G401 (cell line): ENCODE measurements around the gene SLC7A6OS. TPM values are rescaled to one million over a fixed set of nuclear protein-coding genes. Genes with fewer than 3 reads are reported as not detected.
A peak's percentile ranks its signal among the peaks of the same experiment; 100 is the strongest.

ENCODE experiments used
- DNase-seq: peaks from one replicate; pipeline ENCODE4 v3.0.0-alpha.2; 2015; ENCODE audit warnings: low spot score
- in situ Hi-C: cut with HindIII; loops from 2 replicates; pipeline ENCODE4 v1.10.0; 2016; ENCODE audit warnings: low sequenced_read_pairs, mixed read lengths
- total RNA-seq: library from RNA; depleted of rRNA; stranded (reverse); fragments of >200 nt; shearing (Covaris generic); gene quantifications from 2 replicates; pipeline ENCODE4 v1.2.3, GENCODE V29; 2014; rRNA removed

SLC7A6OS gene
- total RNA-seq, result 16.7 and 23.7 TPM in 2 replicates

DNA sequence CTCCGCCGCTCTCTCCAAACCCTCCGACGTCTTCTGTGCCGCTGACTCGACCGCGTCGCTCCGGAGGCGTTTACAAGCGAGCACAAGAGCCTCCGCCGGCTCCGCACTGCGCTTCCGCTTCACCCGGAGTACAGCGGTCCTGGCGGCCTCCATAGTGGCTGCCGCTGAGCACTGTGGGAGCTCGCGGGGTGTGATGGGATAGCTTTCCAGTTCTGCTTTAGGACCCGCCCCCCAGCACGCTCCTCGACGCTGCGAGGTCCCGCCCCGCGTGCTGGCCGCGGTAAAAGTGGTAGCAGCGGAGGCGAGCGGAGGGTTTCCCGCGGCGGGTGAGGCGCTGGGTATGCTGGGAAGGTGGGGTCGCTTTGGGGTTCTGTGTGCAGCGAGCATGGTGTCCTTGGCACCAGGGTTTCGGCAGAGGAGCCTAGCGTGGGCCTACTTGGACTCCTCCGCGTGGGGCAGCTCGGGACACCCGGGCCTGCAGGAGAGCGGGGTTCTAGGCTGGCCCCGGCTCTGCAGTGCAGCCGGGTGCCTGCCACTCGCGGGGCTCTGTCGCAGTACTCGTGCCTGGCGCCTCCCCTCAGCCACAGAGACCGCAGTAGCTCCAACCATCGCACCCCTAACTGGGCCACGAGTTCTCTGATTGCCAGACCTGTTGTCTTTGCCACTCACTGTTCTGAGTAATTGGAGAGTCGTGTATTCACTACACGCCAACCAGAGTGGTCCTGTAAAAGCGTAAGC is at the start of gene SLC7A6OS, which contains the start of gene PRMT7:
SLC7A6OS (minus strand) TSS at position 173 of the 738 bp plus-strand sequence; CDS start at position 153, 20 bp downstream.
PRMT7 (plus strand) TSS at position 246 of the 738 bp plus-strand sequence. CDS start 4,961 bp downstream, outside the sequence.
- peak; percentile 93 for DNase-seq
- in situ Hi-C loops, result no loop called here

DNA sequence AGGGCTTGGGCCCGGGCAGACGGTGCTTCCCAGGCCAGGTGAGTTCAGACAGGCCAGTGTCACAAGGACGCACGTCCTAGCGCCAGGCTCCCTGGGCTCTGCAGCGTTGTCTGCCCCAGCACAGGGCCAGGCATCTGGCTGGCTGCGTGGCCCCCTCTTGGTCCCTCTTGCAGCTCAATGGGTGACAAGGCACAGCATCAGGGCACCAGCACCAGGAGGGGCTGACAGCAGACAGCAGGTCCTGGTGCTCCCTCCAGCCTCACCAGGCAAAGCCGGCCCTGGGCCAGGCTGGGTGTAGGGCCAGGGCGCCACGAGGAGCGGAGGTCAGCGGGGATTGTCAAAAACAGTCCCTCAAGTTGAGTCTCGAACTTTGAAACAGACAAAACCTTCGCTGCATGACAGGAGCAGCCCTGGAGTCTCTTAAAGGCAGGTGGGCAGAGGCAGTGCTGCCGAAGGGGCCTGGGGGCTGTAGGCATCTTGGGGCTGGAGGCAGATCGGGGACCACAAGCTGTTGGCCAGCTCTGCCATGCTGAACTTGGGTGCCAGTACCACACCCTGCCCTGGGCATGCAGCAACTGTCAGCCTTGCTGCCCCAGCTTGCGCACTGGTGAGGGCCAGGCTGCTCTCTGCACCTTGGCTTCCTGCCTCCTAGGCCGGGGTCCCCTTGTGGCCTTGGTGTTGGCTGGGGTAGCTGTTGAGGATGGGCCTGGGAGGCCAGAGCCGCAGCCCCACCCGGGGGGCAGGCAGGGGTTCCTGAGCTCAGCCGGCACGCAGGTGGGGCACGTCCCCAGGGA is 48.8 kb upstream of the SLC7A6OS start:
- DNase-seq, result no peak
- in situ Hi-C loops, result no loop called here

DNA sequence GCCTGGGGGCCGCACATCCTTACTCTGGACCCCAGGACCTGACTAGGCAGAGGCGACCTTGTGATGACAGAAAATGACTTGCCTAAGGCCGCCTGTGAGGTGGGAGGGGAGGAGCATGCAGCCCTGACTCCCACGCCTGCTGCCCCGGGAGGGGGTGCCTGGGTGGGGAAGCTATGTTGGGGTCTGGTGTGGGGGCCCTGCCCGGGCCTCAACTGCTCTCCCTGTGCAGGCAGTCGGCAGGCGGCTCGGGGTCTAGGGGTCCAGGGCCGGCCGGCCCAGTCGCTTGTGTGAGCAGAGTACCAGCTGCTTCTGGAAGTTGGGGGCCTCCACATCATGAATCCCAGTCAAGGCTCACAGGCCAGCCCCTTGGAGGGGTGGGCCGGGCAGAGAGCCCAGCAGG is 48.2 kb upstream of the SLC7A6OS start:
- in situ Hi-C loops, result no loop called here
- no peak for DNase-seq

DNA sequence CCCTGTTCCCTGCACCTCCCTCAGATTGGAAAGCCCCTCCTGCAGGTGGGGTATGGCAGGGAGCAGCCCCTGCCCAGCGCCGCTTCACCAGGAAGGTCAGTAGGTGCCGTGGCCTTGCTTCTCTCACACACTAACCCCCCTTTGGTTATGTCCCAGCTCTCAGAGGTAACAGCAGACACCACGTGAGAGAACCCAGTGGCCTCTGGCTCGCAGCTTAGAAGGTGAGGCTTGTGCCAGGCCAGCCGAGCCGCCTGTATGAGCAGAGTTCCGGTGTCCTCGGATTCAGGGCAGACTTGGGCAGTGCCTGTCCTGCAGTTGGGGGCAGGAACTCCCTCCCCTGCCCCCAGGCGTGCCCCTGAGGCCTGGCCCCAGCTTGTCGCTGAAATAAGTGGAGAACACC is 47.2 kb upstream of the SLC7A6OS start:
- no peak for DNase-seq
- in situ Hi-C loops, result no loop called here

DNA sequence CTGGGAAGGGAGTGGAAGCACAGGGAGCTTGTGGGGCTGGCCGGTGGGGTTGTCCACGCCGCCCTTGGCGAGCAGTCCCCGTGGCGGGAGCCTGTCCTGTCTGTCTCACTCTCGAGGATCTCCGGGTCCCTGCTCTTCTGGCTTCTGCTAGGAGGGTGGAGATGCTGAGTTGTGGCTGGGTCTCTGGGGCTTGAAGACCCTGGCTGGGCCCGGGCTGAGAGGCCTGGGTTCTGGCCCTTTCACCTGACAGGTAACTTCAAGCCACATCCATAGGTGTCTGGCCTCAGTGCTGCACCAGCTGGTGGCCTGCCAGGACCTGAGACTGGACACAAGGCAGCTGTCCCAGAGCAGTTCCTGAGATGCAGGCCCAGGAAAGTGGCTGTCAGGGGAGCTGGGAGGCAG is 46.8 kb upstream of the SLC7A6OS start:
- in situ Hi-C loops, result no loop called here

DNA sequence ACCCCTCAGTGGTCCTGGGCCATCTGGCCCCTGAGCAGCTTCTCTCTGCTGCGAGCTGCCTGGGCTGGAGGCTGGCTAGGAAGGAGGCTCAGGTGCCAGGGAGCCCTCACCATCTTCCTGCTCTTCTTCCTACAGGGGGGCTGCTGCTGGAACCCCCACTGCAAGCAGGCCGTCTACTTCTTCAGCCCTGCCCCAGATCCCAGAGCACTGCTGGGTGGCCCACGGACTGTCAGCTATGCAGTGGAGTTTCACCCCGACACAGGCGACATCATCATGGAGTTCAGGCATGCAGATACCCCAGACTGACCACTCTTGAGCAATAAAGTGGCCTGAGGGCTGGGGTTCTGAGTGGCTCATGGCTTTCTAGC is 46.2 kb upstream of the SLC7A6OS start:
- DNase-seq, result no peak
- in situ Hi-C loops, result no loop called here

More for the DNA sequence above, 46.8 kb upstream of the SLC7A6OS start:
- no peak for DNase-seq

DNA sequence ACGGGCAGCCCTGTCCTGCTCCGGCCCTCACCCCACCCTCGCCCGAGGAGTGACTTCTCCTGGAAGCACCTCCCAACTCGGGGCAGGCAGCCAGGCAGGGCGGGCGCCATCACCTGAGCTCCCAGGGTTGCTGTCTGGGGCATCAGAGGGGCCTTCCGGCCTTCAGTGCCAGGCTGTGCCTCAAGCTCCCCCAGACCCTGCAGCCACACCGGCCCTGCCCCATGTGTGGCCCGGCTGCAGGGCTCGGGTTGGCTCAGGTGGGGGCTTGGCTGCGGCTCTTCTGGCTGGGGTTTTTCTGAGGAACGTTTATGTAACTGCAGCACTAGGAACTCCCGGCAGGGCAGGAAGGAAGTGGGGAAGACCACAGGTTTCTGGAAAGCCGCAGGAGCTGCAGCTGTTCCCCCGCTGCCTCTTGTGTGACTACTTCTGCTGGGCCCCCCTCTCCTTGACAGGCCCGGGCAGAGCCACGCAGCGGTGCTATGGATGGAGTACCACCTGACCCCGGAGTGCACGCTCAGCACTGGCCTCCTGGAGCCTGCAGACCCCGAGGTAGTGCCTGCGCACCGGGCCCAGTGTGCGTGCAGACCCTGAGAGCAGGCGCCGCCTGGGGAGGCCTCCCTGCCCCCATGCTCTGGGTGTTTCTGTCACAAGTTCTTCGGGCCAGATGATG is 45.6 kb upstream of the SLC7A6OS start:
- in situ Hi-C loops, result no loop called here
- DNase-seq, result peak; percentile 27

DNA sequence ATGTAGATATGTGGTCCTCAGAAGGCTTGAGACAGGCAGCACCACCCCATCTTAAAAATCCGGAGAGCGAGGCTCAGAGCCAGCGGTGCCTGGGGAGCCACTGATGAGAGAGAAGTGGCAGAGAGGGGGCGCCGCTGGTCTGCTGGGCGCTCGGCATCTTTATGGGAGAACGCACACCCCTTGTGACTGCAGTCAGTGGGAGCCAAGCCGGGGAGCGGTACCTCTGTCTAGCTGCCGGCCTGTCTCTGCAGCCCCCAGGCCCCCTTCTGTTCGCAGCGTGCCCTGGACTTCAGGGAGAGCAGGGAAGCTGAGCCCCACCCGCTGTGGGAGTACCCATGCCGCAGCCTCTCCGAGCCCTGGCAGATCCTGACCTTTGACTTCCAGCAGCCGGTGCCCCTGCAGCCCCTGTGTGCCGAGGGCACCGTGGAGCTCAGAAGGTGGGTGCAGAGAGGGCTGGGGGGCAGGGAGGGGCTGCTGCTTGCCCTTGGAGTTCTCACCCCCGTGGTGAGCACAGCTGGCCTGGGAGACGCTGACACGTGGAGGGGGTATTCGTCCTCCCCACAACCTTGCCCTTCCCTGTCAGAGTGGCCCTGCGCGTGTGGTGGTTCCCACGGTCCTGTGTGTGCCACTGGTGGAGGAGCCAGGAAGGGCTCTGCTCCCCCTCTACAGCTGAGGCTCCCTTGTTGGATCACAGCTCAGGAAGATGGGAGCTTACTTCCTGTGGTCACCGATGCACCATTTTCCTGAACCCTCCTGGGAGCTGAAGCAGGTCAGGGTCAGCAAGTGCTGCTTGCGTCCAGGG is 44.9 kb upstream of the SLC7A6OS start:
- no peak for DNase-seq
- in situ Hi-C loops, result no loop called here

DNA sequence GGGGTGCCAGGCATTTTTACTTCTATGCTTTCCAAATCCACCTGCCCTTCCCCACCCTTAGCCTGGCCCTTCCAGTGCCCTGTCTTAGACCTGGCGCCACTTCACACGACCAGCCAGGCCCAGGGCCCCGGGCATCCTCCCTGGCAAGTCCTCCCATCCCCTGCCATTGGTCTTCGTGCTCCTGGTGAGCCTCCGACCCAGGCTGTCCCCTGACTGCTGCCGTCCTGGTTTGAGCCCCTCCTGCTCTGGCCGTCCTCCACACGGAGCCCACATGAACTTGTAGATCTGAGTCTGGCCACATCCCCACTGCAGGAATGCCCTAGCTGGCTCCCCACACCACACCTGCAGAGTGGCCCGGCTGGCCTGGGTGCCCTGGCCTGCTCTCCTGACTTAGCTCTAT is 44.1 kb upstream of the SLC7A6OS start:
- no peak for DNase-seq
- in situ Hi-C loops, result no loop called here

DNA sequence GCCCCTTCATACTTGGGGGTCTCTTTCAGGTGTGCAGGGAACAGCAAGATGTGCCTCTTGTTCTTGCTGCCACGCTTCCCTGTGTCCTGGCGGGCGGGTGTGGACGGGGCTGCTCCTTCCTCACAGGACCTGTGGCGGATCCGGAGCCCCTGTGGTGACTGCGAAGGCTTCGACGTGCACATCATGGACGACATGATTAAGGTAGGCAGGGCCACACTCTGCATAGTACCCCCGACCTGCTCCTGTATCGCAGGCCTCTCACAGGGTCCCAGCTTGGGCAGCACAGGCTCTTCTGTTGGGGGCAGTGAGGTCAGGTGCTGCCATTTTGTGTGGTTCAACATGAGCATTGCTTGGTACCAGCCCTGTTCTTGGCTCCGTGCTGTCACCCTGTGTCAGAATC is 42.6 kb upstream of the SLC7A6OS start:
- DNase-seq, result no peak
- in situ Hi-C loops, result no loop called here

DNA sequence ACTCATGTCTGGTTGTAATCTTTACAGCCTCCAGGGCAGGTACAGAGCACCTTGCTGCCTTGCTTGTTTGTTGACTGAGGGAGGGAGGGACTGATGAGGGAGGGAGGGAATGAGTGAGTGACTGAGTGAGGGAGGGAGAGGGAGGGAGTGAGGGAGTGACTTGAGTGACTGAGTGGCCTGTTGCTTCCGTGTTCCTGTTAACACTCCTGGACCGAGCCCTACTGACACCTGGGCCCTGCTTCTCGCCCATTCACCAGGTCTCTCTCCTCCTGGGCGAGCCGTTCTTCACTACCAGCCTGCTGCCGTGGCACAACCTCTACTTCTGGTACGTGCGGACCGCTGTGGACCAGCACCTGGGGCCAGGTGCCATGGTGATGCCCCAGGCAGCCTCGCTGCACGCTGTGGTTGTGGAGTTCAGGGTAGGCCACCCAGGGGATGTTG is 41.3 kb upstream of the SLC7A6OS start:
- no peak for DNase-seq
- in situ Hi-C loops, result no loop called here

DNA sequence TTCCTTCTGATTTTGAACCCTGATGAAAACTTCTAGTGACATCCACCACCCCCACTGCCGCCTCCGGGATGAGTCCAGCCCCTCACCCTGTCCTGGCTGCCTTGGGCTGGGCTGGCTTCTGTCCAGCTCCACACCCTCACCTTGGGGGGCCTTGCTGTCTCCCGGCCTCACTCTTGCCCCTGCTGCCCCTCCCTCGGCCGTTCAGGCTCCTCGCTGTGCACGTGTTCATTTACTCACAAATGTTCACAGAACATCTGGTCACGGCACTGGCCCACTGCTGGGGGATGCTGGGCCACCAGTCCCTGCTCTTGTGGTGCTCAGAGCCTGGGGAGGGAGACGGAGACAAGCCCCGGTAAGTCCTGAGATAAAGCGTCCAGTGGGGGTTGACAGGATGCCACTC is 40.7 kb upstream of the SLC7A6OS start:
- DNase-seq, result no peak
- in situ Hi-C loops, result no loop called here

DNA sequence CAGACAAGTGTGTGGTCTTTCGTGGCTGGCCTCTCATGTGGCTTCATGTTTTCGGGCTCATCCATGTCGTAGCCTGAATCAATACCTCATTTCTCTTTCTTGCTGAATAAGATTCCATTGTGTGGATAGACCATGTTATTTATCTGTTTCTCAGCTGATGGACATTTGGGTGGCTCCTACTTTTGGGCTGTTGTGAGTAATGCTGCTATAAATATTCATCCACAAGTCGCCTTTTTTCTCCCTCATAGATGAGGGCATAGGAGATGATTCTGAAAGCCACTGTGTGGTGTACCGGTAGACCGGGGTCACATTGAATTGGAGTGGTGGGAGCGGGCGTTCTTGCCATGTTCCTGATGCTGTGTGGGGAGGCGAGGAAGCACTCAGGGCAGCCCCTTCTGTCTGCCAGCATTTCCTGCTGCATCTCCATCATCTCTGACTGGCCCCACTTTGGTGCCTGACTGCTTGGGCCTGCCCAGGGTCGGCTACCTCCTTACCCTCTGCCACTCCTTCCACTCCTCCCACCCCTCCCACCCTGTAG is 40.1 kb upstream of the SLC7A6OS start:
- in situ Hi-C loops, result no loop called here
- DNase-seq, result no peak

DNA sequence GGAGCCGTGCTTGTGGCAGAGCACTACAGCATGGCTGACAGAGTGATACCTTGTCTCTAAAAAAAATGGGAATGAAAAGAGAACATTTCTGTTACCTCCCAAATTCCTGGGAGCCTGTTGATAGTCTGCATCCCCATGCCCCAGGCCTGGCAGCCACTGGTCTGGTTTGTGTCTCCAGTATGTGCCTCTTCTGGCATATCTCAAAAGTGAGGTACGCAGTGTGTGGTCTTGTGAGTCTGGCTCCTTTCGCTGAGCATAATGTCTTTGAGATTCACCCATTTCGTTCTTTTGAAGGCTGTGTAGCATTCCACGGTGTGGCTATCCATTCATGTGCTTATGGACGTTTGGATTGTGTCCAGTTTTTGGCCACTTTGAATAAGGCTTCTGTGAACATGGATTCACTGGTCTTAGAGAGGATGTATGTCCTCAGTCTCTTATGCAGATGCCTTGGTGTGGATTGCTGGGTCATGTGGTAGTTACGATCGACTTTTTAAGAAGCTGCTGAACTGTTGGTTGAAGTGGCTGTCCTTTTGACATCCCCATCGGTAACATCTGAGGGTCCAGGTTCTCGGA is 39.2 kb upstream of the SLC7A6OS start:
- no peak for DNase-seq
- in situ Hi-C loops, result no loop called here

DNA sequence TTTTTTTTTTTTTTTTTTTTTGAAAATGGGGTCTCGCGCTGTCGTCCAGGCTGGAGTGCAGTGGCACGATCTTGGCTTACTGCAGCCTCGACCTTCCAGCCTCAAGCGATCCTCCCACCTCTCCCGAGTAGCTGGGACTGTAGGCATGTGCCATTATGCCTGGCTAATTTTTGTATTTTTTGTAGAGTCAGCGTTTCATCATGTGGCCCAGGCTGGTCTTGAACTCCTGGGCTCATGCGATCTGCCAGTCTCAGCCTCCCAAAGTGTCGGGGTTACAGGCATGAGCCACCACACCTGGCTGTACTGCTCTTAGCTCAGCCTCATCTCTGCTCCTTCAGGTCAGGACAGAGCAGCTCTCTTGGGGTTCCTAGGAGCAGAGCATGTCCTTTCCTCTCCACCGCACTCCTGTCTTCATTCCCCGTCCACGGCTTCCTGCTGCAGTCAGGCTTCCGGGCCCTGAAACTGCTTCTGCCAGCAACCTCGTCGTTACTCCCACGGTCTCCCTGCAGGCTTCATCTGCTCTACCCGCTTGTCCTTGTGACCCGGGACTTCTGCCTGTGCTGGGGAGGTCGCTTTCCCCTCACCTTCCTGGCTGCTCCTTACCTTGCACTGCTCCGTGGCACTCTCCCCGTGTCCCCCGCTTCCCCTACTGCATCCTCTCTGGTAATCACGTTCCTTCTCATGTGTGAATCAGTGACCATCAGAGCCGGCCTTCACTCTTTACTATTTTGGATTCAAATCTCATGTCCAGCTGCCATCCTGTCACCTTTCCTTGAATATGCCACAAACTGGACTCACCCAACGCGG is 38.1 kb upstream of the SLC7A6OS start:
- in situ Hi-C loops, result no loop called here
- DNase-seq, result no peak

DNA sequence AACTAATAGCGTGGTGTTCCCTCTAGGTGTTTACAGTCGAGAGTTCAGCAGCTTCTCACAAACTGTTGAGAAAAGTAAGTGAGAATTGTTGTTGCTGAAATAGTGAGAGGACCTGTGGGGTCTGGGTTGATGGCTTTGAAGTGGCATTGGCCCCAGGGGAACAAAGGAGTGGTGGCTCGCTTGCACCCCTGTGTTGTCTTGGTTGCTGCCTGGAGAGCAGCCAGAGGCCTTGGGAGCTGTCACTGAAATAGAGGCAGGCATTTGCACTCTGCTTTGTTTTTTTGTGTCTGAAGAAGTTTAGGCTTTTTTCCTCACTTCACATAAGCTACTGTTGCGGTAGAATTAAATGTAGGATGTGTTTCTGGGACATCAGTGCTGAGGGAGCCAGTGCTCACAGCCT is 36.9 kb upstream of the SLC7A6OS start:
- in situ Hi-C loops, result no loop called here
- peak; percentile 22 for DNase-seq

DNA sequence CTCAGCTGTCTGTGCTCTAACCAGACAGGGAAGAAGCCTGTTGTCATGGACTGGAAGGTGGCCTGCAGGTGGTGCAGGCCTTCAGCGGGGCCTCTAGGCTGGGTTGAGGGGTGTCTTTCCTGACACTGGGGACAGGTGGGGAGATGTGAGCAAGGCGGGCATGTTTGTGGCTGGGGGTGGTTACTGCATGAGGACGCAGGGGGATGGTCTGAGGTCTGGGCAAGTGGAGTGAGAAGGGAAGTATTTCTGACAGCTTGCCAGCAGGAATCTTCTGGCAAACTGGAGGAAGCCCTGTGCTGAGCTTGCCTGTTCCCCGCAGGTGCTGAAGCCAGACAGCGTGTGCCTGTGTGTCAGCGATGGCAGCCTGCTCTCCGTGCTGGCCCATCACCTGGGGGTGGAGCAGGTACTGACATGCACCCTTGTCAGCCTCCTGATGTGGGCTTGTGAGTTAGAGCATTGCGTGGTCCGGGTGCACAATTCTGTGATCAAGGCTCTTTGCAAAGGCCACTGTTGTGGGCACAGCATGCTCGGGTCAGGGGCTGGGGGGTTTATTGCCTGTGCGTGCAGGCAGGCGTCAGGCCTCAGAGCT is 36.2 kb upstream of the SLC7A6OS start:
- peak; percentile 48 for DNase-seq
- in situ Hi-C loops, result no loop called here
